NCI-H2029 (cell line): ENCODE results near the gene MAVS.
A peak's percentile ranks its signal among the peaks of the same experiment; 100 is the strongest.
"Not testable (repeated sequence)": the region's sequence is repeated elsewhere in the genome, so short reads cannot be mapped to it uniquely, and the experiment has no call there.

Experiments used
- DNase-seq: peaks from one replicate; lab custom pipeline; 2025; lab: John Stamatoyannopoulos, UW

The MAVS gene

GRCh38 chr20:3854462-3854871, 7.8 kb downstream of the MAVS start:
- DNase-seq, result no peak

- peak; percentile 91 for DNase-seq
These were observed 10.8 kb downstream of the MAVS start for GRCh38 chr20:3857405-3857804.

- no peak for DNase-seq
These were observed 12.1 kb downstream of the MAVS start for GRCh38 chr20:3858689-3859088.

GRCh38 chr20:3861191-3861590, 14.6 kb downstream of the MAVS start:
- no peak for DNase-seq

- no peak for DNase-seq
These were observed 15.7 kb downstream of the MAVS start for GRCh38 chr20:3862333-3862732.

GRCh38 chr20:3863317-3863716, 16.7 kb downstream of the MAVS start:
- no peak for DNase-seq

GRCh38 chr20:3864518-3864917, 17.9 kb downstream of the MAVS start:
- DNase-seq, result no peak

- DNase-seq, result no peak
These were observed 18.7 kb downstream of the MAVS start for GRCh38 chr20:3865152-3865886.

GRCh38 chr20:3865887-3866407, 19.3 kb downstream of the MAVS start:
- no peak for DNase-seq

GRCh38 chr20:3866464-3866863, 19.8 kb downstream of the MAVS start:
- DNase-seq, result no peak

GRCh38 chr20:3867802-3868201, 21.2 kb downstream of the MAVS start:
- no peak for DNase-seq

GRCh38 chr20:3869839-3870634, 23.4 kb downstream of the MAVS start:
- no peak for DNase-seq

- DNase-seq, result no peak
These were observed 25.1 kb downstream of the MAVS start for GRCh38 chr20:3871550-3872265.

GRCh38 chr20:3873507-3873906, 26.9 kb downstream of the MAVS start:
- DNase-seq, result no peak

- DNase-seq, result no peak
These were observed 27.7 kb downstream of the MAVS start for GRCh38 chr20:3874194-3874844.

GRCh38 chr20:3875378-3875974, 28.8 kb downstream of the MAVS start:
- DNase-seq, result no peak

- DNase-seq, result no peak
These were observed 29.4 kb downstream of the MAVS start for GRCh38 chr20:3876000-3876399.

- DNase-seq, result peak; percentile 62
These were observed 30.0 kb downstream of the MAVS start for GRCh38 chr20:3876676-3877075.

GRCh38 chr20:3878921-3879274, 32.3 kb downstream of the MAVS start:
- not testable (repeated sequence) for DNase-seq

- no peak for DNase-seq
These were observed 39.1 kb downstream of the MAVS start for GRCh38 chr20:3885715-3886114.

- DNase-seq, result no peak
These were observed 41.4 kb downstream of the MAVS start for GRCh38 chr20:3887876-3888620.
